Glutamatergic neuron (in vitro differentiated cells): Measurements from ENCODE around the gene TYMP. TPM values are rescaled to one million over a fixed set of nuclear protein-coding genes. Genes with fewer than 3 reads are reported as not detected.

Source experiments
- DNase-seq: peaks from one replicate; pipeline ENCODE4 v3.0.0; 2022
- H3K27ac Mint-ChIP-seq: one replicate; pipeline ENCODE4 v1.8.0; 2020; ENCODE audit warnings: mild to moderate bottlenecking, mixed read lengths, inconsistent platforms; ENCODE audit not compliant: unreplicated experiment
- H3K27me3 Mint-ChIP-seq: one replicate; pipeline ENCODE4 v1.8.0; 2020; ENCODE audit warnings: mild to moderate bottlenecking, moderate library complexity, mixed read lengths, inconsistent platforms; ENCODE audit not compliant: unreplicated experiment
- H3K36me3 Mint-ChIP-seq: one replicate; pipeline ENCODE4 v1.8.0; 2020; ENCODE audit warnings: mild to moderate bottlenecking, mixed read lengths, inconsistent platforms; ENCODE audit not compliant: unreplicated experiment
- H3K4me1 Mint-ChIP-seq: one replicate; pipeline ENCODE4 v1.8.0; 2020; ENCODE audit warnings: mild to moderate bottlenecking, low read depth, mixed read lengths, inconsistent platforms; ENCODE audit not compliant: unreplicated experiment
- H3K4me3 Mint-ChIP-seq: one replicate; pipeline ENCODE4 v1.8.0; 2020; ENCODE audit warnings: mild to moderate bottlenecking, mixed read lengths, inconsistent platforms; ENCODE audit not compliant: unreplicated experiment
- H3K9me3 Mint-ChIP-seq: one replicate; pipeline ENCODE4 v1.8.0; 2020; ENCODE audit warnings: mild to moderate bottlenecking, moderate library complexity, mixed read lengths, inconsistent platforms; ENCODE audit not compliant: unreplicated experiment
- total RNA-seq: library from RNA; stranded (reverse); fragmentation: NEBNext Ultra II Directional; extraction: Animal tissue kit (Norgen Biotek cat#: 25700); gene quantifications from one replicate; pipeline ENCODE4 v1.2.1, GENCODE V29; 2021; ENCODE audit not compliant: unreplicated experiment
- TF ChIP-seq, protein P1 (sequence below): fragments of 200-600 bp; sonication (generic); IDR thresholded peaks from one replicate; pipeline ENCODE4 v1.5.0; 2021; ENCODE audit not compliant: partially characterized antibody, unreplicated experiment

The TYMP gene
- total RNA-seq, 1 donor from 2014 or later: 1.2 TPM

GRCh38 chr22:50556703-50557102 lies 26.9 kb upstream of the TYMP start:
- peaks cover 18% of the 10 kb centered on the region for H3K27me3 Mint-ChIP-seq
- no peak for DNase-seq

DNA sequence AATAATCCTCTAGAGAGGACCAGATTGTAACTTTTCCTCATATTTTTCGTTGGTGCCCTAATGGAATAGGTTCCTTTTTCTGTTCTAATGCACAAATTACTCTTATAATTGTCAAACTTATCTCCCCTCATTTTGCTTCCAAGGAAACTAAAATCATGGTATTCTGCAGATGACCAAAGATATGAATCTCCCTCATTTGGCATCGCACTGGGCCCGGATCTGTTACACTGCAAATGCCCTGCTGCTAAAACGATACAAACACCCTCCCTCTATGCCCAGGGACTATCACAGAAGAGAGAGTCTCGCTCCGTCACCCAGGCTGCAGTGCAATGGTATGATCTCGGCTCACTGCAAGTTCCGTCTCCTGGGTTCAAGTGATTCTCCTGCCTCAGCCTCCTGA lies 23.5 kb upstream of the TYMP start:
- TF ChIP-seq, protein P1, sequence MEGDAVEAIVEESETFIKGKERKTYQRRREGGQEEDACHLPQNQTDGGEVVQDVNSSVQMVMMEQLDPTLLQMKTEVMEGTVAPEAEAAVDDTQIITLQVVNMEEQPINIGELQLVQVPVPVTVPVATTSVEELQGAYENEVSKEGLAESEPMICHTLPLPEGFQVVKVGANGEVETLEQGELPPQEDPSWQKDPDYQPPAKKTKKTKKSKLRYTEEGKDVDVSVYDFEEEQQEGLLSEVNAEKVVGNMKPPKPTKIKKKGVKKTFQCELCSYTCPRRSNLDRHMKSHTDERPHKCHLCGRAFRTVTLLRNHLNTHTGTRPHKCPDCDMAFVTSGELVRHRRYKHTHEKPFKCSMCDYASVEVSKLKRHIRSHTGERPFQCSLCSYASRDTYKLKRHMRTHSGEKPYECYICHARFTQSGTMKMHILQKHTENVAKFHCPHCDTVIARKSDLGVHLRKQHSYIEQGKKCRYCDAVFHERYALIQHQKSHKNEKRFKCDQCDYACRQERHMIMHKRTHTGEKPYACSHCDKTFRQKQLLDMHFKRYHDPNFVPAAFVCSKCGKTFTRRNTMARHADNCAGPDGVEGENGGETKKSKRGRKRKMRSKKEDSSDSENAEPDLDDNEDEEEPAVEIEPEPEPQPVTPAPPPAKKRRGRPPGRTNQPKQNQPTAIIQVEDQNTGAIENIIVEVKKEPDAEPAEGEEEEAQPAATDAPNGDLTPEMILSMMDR: no peak
- Mint-ChIP-seq H3K27me3 (peaks cover 11% of the 10 kb centered on the region), H3K36me3 (no peaks in the 10 kb centered on the region), H3K4me3 (no peak overlapping the region), H3K27ac (no peak overlapping the region), H3K9me3 (no peaks in the 10 kb centered on the region), H3K4me1 (peaks cover 7% of the 10 kb centered on the region)
- no peak for DNase-seq

More at GRCh38 chr22:50556703-50557102, 26.9 kb upstream of the TYMP start:
- H3K4me1 Mint-ChIP-seq: peaks cover 2% of the 10 kb centered on the region
- H3K4me3 Mint-ChIP-seq: no peak overlapping the region
- H3K9me3 Mint-ChIP-seq: peaks cover 2% of the 10 kb centered on the region
- H3K27ac Mint-ChIP-seq: no peak overlapping the region
- H3K36me3 Mint-ChIP-seq: no peaks in the 10 kb centered on the region
- TF ChIP-seq, protein P1: no peak

- no peaks in the 10 kb centered on the region for H3K36me3 Mint-ChIP-seq
- H3K4me1 Mint-ChIP-seq: peaks cover 6% of the 10 kb centered on the region
- H3K27ac Mint-ChIP-seq: no peak overlapping the region
- TF ChIP-seq, protein P1: no peak
- no peak overlapping the region for H3K4me3 Mint-ChIP-seq
- DNase-seq: no peak
- H3K9me3 Mint-ChIP-seq: no peaks in the 10 kb centered on the region
- H3K27me3 Mint-ChIP-seq: peaks cover 11% of the 10 kb centered on the region
Measured at GRCh38 chr22:50551160-50551752, 21.4 kb upstream of the TYMP start.

- H3K27ac Mint-ChIP-seq: peak overlapping the region; percentile 38
- H3K9me3 Mint-ChIP-seq: no peaks in the 10 kb centered on the region
- TF ChIP-seq, protein P1: no peak
- DNase-seq: no peak
- peak overlapping the region; percentile 20 for H3K4me3 Mint-ChIP-seq
- peaks cover 12% of the 10 kb centered on the region for H3K27me3 Mint-ChIP-seq
- H3K4me1 Mint-ChIP-seq: peaks cover 4% of the 10 kb centered on the region
- no peaks in the 10 kb centered on the region for H3K36me3 Mint-ChIP-seq
Measured at GRCh38 chr22:50550395-50550794, 20.6 kb upstream of the TYMP start.

DNA sequence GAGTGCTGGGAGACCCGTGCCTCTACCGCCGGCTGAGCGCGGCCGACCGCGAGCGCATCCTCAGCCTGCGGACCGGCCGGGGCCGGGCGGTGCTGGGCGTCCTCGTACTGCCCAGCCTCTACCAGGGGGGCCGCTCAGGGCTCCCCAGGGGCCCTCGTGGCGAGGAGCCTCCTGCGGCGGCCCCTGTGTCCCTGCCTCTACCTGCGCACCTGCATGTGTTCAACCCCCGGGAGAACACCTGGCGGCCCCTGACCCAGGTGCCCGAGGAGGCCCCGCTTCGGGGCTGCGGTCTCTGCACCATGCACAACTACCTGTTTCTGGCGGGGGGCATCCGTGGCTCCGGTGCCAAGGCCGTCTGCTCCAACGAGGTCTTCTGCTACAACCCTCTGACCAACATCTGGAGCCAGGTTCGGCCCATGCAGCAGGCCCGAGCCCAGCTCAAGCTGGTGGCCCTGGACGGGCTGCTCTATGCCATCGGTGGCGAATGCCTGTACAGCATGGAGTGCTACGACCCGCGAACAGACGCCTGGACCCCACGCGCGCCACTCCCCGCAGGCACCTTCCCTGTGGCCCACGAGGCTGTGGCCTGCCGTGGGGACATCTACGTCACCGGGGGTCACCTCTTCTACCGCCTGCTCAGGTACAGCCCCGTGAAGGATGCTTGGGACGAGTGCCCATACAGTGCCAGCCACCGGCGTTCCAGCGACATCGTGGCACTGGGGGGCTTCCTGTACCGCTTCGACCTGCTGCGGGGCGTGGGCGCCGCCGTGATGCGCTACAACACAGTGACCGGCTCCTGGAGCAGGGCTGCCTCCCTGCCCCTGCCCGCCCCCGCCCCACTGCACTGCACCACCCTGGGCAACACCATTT lies 19.3 kb upstream of the TYMP start:
- Mint-ChIP-seq H3K4me3 (no peak overlapping the region), H3K4me1 (peaks cover 4% of the 10 kb centered on the region), H3K27ac (no peak overlapping the region), H3K9me3 (no peaks in the 10 kb centered on the region), H3K27me3 (peaks cover 12% of the 10 kb centered on the region), H3K36me3 (no peaks in the 10 kb centered on the region)
- TF ChIP-seq, protein P1: no peak
- DNase-seq: no peak
